Measurements from ENCODE around the gene GAS2L3. TPM values are rescaled to one million over a fixed set of nuclear protein-coding genes. Genes with fewer than 3 reads are reported as not detected.

Gene GAS2L3
- total and polyA plus RNA-seq, 7 experiments from 2014 or later, result 0.08 to 4.9 (median 0.16) TPM; not detected in 2

- CTCF ChIA-PET, result interaction anchor here (1.4 kb wide), 1 partner anchor 438 kb away, joined by 3 read pairs; no protein-coding TSS in a partner anchor
- intact Hi-C loops (cut with micrococcal nuclease), result loop anchor here in 1 of 2 donors (2.0 kb wide), 1 partner anchor 437 kb away; no protein-coding TSS in a partner anchor
- Histone ChIP-seq H3K4me3 (ENCODE audit: low read length) (no peak overlapping the region), H3K27me3 (ENCODE audit: control insufficient read depth in 2 of 2, insufficient read depth in 2 of 2, low read length in 2 of 2) (no peaks in the 10 kb centered on the region), H3K4me1 (ENCODE audit: control insufficient read depth in 2 of 2, insufficient read depth in 2 of 2, low read length in 2 of 2) (no peaks in the 10 kb centered on the region), H3K9me3 (ENCODE audit: control insufficient read depth in 2 of 3, low read length in 3 of 3) (no peaks in the 10 kb centered on the region), H3K36me3 (ENCODE audit: control insufficient read depth in 2 of 3, insufficient read depth in 3 of 3, low read length in 3 of 3) (no peaks in the 10 kb centered on the region), H3K27ac (ENCODE audit: low read depth, low read length) (no peak overlapping the region)
- POLR2A ChIA-PET, result no interaction called here
- no peak overlapping the region for H3K27ac Mint-ChIP-seq
- H3K9me3 Mint-ChIP-seq, result peaks cover 0 to 2% (median 0%) of the 10 kb centered on the region in 11 donors
- DNase-seq, result no peak
- ATAC-seq, result no peak
- no peaks in the 10 kb centered on the region for H3K36me3 Mint-ChIP-seq
- peaks cover 0 to 23% (median 13%) of the 10 kb centered on the region in 5 donors for H3K27me3 Mint-ChIP-seq
- H3K4me3 Mint-ChIP-seq, result no peak overlapping the region
- peaks cover 0 to 2% (median 0%) of the 10 kb centered on the region in 7 donors for H3K4me1 Mint-ChIP-seq
Observed at GRCh38 chr12:100671396-100672074, 98.1 kb downstream of the GAS2L3 start.

- Histone ChIP-seq H3K9me3 (ENCODE audit: control insufficient read depth in 2 of 3, low read length in 3 of 3) (no peaks in the 10 kb centered on the region), H3K27me3 (ENCODE audit: control insufficient read depth in 2 of 2, insufficient read depth in 2 of 2, low read length in 2 of 2) (no peaks in the 10 kb centered on the region), H3K27ac (ENCODE audit: low read depth, low read length) (no peak overlapping the region), H3K4me3 (ENCODE audit: low read length) (no peak overlapping the region), H3K36me3 (ENCODE audit: control insufficient read depth in 2 of 3, insufficient read depth in 3 of 3, low read length in 3 of 3) (no peaks in the 10 kb centered on the region), H3K4me1 (ENCODE audit: control insufficient read depth in 2 of 2, insufficient read depth in 2 of 2, low read length in 2 of 2) (no peaks in the 10 kb centered on the region)
- CTCF ChIA-PET, result interaction anchor here (1.4 kb wide), 1 partner anchor 439 kb away, joined by 3 read pairs; no protein-coding TSS in a partner anchor
- intact Hi-C loops (cut with micrococcal nuclease), result loop anchor here in 1 of 2 donors (2.0 kb wide), 1 partner anchor 437 kb away; no protein-coding TSS in a partner anchor
- Mint-ChIP-seq H3K4me3 (no peak overlapping the region), H3K9me3 (peaks cover 0 to 2% (median 0%) of the 10 kb centered on the region in 11 donors), H3K27me3 (peaks cover 0 to 23% (median 14%) of the 10 kb centered on the region in 5 donors), H3K36me3 (no peaks in the 10 kb centered on the region), H3K4me1 (peaks cover 0 to 2% (median 0%) of the 10 kb centered on the region in 7 donors), H3K27ac (no peak overlapping the region)
- POLR2A ChIA-PET, result no interaction called here
- DNase-seq (peak in 1 of 9 donors; percentile 42), ATAC-seq (peak; percentile 49)
Observed at GRCh38 chr12:100672075-100672592, 98.7 kb downstream of the GAS2L3 start.

GRCh38 chr12:100674036-100674888 is 100.8 kb downstream of the GAS2L3 start:
- intact Hi-C loops (cut with micrococcal nuclease), result no loop called here
- Histone ChIP-seq H3K4me3 (ENCODE audit: low read length) (no peak overlapping the region), H3K9me3 (ENCODE audit: control insufficient read depth in 2 of 3, low read length in 3 of 3) (no peaks in the 10 kb centered on the region), H3K27ac (ENCODE audit: low read depth, low read length) (no peak overlapping the region), H3K27me3 (ENCODE audit: control insufficient read depth in 2 of 2, insufficient read depth in 2 of 2, low read length in 2 of 2) (no peaks in the 10 kb centered on the region), H3K36me3 (ENCODE audit: control insufficient read depth in 2 of 3, insufficient read depth in 3 of 3, low read length in 3 of 3) (no peaks in the 10 kb centered on the region), H3K4me1 (ENCODE audit: control insufficient read depth in 2 of 2, insufficient read depth in 2 of 2, low read length in 2 of 2) (no peaks in the 10 kb centered on the region)
- Mint-ChIP-seq H3K27ac (no peak overlapping the region), H3K4me1 (no peaks in the 10 kb centered on the region), H3K4me3 (no peak overlapping the region), H3K9me3 (peaks cover 0 to 5% (median 0%) of the 10 kb centered on the region in 11 donors), H3K36me3 (no peaks in the 10 kb centered on the region), H3K27me3 (peaks cover 0 to 33% (median 21%) of the 10 kb centered on the region in 5 donors)
- CTCF ChIA-PET, result no interaction called here
- POLR2A ChIA-PET, result no interaction called here
- ATAC-seq, result no peak
- no peak for DNase-seq

Other genes starting within 250 kb of the GAS2L3 start
- not detected for gene SLC17A8, start 216.6 kb upstream of the GAS2L3 start, total RNA-seq
- not detected for gene SLC17A8, start 216.6 kb upstream of the GAS2L3 start, polyA plus RNA-seq
- gene NR1H4, start 99.8 kb upstream of the GAS2L3 start, total RNA-seq, result not detected
- gene NR1H4, start 99.8 kb upstream of the GAS2L3 start, polyA plus RNA-seq, result not detected
- not detected for gene ANO4, start 221.1 kb downstream of the GAS2L3 start, total RNA-seq
- not detected for gene ANO4, start 221.1 kb downstream of the GAS2L3 start, polyA plus RNA-seq

Data from naive thymus-derived CD4-positive, alpha-beta T cell (primary cell).